HG02588 (cell line): ENCODE results near the gene TIMP2.
"Not testable (repeated sequence)": the region's sequence is repeated elsewhere in the genome, so short reads cannot be mapped to it uniquely, and the experiment has no call there.

Experiments
- ATAC-seq: cut with Tn5 transposase; IDR thresholded peaks from one replicate; pipeline ENCODE4 v1.9.1; 2021; ENCODE audit warnings: mild to moderate bottlenecking, moderate library complexity; ENCODE audit not compliant: unreplicated experiment

TIMP2 gene

DNA sequence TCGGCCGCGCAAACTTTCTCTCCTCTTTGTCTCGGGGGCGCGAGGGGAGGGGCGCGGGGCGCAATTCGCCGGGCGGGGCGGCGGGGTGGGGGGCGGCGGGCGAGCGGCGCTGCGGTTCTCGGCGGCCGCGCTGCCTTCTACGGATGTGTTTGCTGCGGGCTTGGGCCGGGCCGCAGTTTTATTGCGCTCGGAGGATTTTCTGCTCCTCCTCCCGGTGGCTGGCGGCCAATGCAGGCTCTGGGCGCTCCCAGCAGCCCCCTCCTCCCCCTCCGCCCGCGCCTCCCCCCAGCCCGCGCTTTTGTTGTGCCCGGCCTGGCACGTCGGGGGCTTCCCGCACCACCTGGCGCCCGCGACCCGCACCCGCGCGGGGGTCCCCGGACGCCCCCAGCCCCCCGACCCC lies at the start of gene TIMP2:
TIMP2 (minus strand) TSS at position 154 of the 400 bp plus-strand sequence. CDS start 299 bp downstream, outside the sequence.
- ATAC-seq = no peak

DNA sequence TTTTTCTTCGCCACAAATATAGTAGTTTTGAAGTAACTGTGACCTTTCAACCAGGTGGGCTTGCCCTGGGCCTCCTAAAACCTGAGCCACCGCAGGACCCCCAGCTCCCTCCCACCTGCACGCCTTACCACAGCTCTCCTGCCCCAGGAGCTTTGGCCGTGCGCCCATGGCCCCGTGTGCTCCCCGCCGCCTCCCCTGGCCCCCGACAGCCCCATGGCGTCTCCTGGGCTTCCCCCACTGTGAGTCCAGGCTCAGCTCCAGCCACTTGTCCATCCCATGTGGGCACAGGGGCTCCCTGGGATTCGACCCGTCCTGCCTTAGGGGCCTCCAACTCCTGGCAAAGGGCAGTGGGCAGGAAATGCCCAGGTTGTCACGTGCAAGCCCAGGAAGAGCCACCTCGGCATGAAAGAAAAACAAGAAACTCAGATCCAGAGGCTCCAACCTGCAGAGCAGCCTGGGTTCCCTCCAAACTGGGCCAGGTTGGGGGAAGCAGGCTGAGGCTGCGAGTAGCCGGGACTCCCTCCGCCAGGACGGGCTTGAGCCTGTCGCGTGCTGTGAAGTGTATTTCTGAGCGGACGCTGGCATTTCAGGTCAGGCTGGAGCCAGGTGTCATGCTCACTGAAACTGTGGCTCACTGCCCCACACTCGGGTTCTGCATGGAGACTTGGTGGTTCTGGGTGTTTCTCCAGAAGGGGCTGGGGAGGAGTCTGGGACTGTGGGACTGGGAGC lies 48.8 kb upstream of the TIMP2 start:
- no peak for ATAC-seq

DNA sequence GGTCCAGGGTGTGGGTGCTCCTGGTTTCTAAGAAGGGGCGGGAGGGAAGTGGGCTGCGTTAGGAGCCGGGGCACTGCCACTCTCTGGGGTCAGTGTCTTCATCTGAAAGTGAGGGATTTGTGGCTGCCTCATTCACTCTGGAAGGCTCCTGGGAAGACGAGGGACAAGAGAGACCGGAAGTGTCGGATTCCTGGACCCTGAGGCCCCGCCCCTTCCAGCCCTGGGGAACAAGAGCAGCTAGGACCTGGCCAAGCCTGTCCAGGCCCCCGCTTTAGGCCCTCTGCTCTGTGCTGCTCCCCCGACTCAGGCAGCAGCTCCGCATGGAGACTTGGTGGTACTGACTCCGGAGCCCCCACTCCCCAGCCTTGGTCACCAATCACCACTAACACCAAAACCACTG lies 48.0 kb upstream of the TIMP2 start:
- no peak for ATAC-seq

DNA sequence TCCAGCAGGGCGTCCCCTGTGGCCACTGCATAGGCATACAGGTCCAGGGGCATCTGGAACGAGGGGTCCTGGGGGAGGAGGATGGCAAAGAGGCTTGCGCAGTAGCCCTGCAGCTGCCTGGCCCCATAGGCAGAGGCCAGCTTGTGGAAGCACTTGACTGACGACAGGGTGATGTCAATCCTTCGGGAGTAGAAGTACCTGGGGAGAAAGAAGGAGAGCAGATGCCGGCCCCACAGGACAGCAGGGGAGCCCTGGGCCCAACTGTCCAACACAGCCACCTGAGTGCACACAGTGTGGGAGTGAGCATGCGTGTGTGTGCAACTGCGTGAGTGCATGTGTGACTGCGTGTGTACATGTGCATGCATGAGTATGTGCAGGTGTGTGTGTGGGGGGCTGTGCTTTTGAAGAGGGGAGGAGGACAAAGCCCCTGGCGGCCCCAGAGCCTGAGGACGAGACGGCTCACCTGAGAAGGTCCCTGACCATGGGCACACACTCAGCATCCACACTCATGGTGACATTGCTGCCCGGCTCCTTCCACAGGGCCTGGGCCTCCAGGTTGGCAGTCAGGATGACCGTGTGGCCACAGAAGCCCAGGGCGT lies 47.4 kb upstream of the TIMP2 start:
- ATAC-seq = no peak

DNA sequence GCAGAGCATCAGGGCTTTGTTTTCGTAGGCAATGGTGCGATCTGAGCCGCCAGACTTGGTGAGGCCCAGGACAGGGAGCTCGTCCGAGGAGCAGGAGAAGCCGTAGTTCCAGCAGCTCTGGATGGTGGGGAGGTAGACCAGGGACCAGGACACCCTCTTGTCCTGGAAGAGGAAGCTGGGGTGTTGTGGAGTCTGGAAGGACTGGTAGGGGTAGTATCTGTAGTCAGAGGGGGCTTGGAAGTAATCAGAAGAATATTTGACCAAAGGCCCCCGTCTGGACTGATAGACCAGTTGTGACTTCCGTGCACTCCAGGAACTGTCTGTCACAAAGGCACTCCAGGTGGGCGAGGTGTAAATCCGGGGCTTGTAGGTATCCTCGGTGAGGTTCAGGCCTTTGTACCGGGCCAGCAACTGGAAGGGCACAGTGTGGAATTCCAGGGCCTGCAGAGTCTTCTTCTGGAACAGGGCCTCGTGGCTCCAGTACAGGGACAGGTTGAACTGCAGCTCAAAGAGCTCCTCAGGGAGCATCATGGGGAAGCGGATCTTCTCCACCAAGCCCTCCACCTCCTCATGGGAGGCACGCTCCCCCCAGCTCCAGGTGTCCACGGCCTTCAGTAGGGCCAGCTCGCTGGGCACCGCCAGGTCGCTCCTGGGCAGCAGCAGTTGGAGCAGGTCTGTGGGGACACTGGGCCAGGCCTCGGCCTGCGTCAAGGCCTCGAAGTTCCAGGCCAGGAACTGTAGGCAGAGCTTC lies 46.7 kb upstream of the TIMP2 start:
- ATAC-seq = no peak

DNA sequence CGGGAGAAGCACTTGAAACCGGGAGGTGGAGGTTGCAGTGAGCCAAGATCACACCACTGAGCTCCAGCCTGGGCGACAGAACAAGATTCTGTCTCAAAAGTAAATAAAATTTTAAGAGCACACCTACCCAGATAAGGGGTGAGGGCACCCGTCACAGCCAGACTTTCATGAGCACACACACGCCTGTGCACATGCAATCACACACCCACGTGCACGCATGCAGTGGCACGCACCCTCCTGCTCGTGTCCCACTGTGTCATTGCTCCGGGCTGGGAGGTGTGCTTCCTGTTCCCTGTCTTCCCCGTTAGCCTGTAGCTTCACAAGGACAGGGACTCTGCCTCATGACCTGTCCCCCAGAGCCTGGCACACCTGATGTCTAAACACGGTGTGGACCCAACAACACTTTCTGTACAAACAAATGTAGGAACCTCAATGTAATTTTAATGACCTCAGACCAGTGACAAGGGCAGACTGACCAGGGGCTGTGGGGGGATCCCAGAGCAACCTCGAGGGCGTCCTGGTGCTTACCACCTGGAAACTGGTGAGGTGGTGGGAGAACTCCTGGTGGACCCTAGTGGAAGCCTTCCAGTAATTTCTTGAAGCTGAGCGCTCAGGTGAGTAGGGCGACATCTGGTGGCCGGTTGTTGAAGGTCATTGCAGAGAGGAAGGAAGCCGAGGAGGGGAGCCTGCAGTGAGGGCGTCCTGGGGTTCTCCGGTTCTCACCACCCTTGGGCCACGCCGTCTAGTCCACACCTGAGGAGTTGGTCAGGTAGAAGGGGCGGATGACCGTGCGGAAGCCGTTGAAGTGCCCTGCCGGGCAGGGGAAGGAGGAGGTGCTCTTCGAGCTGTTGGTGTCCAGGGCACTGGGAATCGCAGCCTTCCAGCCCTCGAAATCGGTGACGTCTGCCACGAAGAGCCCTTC lies 45.9 kb upstream of the TIMP2 start:
- ATAC-seq = no peak

DNA sequence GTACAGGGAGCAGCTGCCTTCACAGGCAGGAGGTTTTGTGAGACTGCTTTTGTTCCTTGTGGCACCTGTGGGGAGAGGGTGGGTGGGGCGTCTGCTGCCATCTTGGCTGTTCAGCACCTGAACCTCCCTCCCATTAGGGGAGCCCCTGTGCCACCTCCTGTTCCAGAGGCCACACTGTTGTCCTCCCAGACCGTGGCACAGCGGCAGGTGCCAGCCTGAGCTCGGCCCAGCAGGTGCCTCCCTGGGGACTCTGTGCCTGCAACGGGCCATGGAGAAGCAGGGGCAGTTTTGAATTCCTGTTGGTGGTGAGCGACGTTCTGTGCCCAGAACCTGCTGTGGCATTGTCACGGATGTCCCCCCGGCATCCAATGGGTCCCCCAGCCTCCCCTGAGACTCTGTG lies 44.7 kb upstream of the TIMP2 start:
- ATAC-seq = no peak

GRCh38 chr17:78967782-78968362 lies 42.7 kb upstream of the TIMP2 start:
- ATAC-seq = no peak

DNA sequence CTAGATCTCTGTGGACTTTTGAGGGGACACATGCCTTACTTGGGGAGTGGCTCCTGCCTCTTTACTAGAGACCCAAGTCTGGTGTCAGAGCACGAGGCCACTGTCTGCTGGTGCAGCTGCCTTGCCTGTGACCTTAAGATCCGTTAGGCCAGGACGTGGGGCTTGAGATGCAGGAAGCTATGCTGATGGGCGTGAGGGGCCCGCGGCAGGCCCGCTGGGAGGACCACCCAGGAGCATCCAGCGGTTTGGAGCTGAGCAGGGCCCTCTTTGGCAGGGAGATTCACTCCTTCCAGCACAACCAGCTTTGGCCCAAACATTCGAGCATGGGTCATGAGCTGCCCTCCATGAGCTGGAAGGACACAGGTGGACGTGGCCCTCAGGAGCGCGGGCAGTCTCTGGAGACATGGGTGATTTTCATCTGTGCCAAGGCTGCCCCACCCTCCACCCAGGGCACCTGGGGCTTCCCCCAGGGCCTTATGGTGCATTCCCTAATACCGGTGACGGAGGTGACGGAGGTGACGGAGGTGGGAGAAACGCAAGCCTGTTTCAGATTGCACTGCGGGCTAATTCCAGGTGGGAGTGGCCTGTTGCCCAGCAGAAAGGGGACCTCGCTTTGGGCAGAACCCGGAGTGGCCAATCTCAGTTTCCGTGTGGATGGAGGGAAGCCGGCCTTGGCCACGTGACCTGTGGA lies 41.9 kb upstream of the TIMP2 start:
- no peak for ATAC-seq

DNA sequence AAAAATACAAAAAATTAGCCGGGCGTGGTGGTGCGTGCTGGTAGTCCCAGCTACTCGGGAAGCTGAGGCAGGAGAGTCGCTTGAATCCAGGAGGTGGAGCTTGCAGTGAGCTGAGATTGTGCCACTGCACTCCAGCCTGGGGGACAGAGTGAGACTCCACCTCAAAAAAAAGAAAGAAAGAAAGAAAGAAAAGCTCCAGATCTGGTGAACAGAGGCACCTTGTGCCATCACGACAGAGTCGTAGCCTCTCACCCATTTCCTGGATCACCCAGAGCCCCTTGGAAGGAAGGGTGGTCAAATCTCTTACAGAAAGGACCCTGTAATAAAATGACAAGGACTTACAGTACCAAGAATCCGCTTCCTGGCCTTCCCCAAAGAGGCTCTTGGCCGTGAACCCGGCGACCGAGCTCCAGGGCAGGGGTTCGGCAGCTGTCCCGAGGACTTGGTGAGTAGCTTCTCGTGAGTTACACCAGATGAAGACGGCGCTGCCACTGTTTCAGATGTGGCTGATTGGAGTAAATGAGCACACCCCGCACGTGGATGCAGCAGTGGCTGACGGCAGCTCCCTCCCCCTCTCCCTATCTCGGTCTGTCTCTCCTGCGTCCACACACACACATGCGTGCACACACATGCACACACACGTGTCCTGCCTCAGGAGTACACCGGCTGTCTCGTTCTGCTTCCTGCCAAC lies 41.1 kb upstream of the TIMP2 start:
- no peak for ATAC-seq

DNA sequence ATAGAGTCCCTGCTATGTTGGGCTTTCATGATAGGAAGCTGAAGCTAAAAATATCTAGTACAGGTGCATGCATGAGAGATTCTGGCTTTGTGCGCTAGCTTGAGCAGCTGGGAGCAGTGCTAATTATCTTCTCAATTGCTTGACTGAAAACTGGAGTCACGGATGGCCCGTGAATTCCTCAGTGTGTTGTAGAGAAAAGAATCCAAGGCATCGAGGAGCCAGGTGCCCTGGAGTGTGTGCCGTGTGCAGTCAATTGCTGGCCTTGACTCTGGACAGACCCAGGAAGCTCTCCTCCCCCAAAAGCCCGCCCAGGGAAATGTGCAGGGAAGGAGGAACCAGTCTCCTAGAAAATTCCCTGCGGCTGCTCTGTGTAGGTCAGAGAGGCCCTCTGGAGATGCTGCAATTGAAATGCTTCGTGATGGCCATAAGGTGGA lies 40.3 kb upstream of the TIMP2 start:
- no peak for ATAC-seq

GRCh38 chr17:78963378-78963777 lies 38.2 kb upstream of the TIMP2 start:
- ATAC-seq = no peak

GRCh38 chr17:78962984-78963348 lies 37.8 kb upstream of the TIMP2 start:
- not testable (repeated sequence) for ATAC-seq

- no peak for ATAC-seq
These were observed 37.3 kb upstream of the TIMP2 start for GRCh38 chr17:78962345-78962983.

DNA sequence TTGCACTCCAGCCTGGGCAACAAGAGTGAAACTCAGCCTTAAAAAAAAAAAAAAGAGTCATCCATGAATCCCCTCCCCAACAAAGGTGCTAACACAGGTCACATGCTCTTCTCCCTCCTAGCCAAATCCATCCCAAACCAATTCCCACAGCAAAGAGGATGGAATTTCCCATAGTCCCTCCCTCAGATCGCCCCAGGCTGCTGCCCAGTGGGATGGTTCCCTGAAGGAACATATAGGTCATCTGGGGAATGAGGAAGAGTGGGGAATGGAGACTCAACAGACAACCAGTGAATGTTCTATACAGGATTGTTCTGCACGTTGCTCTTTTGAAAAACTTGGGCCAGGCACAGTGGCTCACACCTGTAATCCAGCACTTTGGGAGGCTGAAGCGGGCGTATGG lies 36.4 kb upstream of the TIMP2 start:
- ATAC-seq = no peak

- ATAC-seq = no peak
These were observed 35.7 kb upstream of the TIMP2 start for GRCh38 chr17:78960928-78961327.

DNA sequence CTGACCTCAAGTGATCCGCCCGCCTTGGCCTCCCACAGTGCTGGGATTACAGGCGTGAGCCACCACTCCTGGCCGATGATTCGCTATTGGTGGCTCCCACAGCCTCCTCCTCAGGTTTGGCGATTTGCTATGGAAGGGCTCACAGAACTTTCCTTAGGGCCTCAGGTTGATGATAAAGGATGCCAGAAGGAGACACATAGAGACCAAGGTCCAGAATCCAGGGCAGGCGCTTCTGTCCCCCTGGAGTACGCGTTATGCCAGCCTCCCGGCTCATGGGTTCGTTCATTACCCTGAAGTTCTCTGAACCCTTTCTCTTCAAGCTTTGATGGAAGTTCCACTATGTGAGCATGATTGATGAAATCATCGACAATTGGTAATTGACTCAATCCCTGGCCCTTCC lies 34.6 kb upstream of the TIMP2 start:
- ATAC-seq = no peak

- ATAC-seq = no peak
These were observed 33.5 kb upstream of the TIMP2 start for GRCh38 chr17:78958641-78959127.

DNA sequence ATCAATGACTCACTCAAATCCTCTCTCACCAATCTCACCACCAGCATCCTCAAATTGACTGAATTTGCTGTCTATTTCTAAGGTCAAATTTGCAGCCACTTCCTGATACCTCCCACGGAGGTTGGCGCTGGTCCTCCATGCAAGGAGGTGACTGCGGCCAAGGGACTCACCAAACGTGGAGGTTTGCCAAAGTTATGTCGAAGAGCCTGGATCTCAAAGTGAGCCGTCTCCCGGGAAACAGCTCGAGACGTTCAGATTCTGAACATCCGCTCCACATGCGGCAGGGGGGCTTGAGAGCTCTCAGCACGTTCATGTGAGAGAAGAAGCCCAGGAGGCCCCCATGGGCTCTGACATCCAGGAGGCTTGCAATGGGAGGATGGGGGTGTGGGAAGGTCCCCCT lies 31.9 kb upstream of the TIMP2 start:
- no peak for ATAC-seq
